Non-pigmented ciliary epithelial cell (primary cell): ENCODE results near the gene ACOX3.

Source experiments
- DNase-seq: peaks from one replicate; pipeline ENCODE4 v3.0.0-alpha.2; 2010; ENCODE audit warnings: low read depth

ACOX3 gene

GRCh38 chr4:8372506-8372905 lies 68.0 kb downstream of the ACOX3 start:
- no peak for DNase-seq

DNA sequence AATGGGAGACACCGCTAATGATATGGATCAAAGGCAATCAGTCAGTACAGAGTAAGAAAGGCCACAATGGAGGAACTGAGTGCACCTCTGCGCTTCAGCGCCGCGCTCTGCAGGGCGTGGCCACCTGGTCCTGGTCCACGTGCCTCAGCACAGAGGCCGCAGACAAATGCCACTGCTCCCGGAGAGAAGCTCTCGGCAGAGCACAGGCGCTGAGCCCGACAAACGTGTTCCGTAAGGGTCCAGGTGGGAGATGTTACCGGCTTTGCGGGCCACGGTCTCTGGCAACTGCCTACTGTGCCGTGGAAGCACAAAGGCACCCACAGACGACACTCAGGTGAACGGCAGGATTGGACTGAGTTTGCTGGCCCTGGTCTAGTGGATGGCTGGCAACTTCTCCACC lies 68.9 kb downstream of the ACOX3 start:
- DNase-seq, result no peak

GRCh38 chr4:8370835-8371595 lies 69.5 kb downstream of the ACOX3 start:
- DNase-seq, result no peak

DNA sequence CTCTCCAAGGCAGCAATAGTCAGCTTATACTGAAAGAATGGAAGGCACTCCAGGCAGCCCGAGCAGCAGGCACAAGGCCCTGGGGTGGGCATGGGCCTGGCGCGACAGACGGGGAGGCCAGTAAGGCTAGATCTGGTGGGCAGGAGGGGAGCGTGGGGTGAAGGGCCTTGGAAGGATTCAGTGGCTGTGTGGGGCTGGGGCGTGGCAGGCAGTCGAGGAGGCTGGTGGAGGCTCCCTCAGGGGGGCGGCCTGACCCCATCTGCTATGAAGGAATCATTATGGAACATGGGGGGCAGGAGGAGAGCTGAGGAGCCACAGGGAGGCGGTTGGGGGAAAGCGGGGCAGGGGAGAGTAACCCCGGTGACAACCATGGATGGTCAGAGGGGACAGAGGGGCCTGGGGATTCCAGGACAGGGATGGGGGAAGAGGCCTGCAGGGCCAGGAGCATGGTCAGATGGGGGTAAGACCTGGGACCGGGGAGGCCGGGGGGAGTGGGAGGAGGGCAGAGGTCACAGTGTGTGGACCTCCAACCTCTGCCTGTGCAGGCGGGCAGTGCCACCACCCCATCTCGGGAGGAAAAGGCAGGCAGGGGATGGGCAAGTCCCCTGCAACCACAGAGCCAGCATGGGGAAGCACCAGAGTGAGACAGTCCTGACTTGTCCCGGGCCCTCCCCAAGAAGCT lies 70.3 kb downstream of the ACOX3 start:
- DNase-seq, result no peak

- DNase-seq, result no peak
Measured at GRCh38 chr4:8369426-8370105, 71.0 kb downstream of the ACOX3 start.

- DNase-seq, result no peak
Measured at GRCh38 chr4:8368998-8369397, 71.5 kb downstream of the ACOX3 start.

DNA sequence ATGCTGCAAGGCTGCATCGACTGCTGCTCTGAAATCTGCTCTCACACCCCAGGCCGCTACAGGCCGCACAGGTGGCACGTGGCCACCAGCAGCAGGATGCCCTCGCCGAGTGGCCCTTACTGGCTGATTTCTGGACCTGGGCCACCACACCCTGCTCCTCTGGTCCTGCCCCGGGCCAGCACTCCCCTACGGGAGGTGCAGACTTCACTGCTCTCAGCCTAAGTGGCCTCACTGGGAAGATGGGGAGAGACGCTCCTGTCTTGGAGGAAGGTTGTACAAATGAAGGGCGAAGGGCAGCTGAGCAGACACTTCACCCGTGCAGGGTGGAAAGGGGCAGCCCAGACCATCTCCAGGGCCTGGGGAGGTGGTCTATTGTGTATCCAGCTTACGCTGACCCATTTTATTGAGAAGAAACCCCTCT lies 72.5 kb downstream of the ACOX3 start:
- no peak for DNase-seq

DNA sequence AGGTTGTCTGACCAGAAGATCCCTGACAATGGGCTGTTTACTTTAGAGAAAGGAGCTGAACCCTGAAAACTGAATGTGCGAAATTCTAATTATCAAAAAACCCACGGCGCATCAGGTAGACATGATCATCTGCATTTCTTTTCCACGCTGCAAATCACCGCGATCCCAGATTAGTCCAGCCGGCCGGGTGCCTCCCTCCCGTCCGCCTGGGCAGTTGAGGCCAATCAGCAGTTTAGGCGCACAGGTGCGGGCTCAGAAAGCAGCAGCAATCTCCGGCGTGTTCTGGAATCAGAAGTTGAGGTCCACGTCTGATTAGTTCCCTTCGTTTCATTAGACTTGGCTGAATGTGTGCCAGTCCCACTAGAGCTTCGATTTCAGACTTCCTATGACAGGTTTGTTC lies 73.9 kb downstream of the ACOX3 start:
- DNase-seq, result no peak

- DNase-seq, result no peak
Measured at GRCh38 chr4:8365951-8366350, 74.6 kb downstream of the ACOX3 start.

- DNase-seq, result no peak
Measured at GRCh38 chr4:8365353-8365752, 75.2 kb downstream of the ACOX3 start.

- DNase-seq, result no peak
Measured at GRCh38 chr4:8364848-8365350, 75.6 kb downstream of the ACOX3 start.

DNA sequence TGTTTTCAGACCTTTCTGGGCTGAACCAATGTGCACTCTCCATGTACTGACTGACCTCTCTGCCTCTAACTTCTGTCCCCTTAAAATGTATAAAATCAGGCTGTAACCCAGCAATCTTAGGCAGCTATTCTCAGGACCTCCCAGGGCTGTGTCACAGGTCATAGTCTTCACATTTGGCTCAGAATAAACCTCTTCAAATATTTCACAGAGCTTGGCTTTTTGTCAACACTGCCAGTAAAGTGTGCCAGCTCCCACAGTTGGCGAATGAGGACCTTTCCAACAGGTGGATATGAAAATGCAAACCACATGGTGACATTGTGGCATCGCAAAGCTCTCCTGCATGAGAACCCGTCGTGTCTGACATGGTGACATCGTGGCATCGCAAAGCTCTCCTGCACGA lies 76.4 kb downstream of the ACOX3 start:
- no peak for DNase-seq

- no peak for DNase-seq
Measured at GRCh38 chr4:8362483-8362882, 78.0 kb downstream of the ACOX3 start.

DNA sequence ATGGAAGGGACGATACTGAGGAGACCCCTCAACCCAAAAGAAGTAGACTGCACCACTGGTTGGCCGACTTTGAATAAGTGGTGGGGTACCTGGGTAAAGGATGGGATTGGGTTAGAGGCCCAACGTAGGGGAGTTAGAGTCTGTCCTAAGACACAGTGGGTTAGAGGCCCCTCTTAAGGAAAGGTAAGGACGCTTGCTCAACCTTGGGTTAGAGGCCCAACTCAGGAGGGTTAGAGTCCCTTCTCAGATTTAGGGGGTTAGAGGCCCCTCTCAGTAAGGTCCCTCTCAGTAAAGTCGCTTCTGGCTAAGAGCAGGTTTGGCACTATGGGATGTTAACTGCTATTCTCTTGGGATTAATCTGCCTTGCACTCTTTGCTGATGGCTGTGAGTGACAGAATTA lies 81.3 kb downstream of the ACOX3 start:
- no peak for DNase-seq

GRCh38 chr4:8356856-8357255 lies 83.7 kb downstream of the ACOX3 start:
- no peak for DNase-seq

- no peak for DNase-seq
Measured at GRCh38 chr4:8355864-8356565, 84.5 kb downstream of the ACOX3 start.

DNA sequence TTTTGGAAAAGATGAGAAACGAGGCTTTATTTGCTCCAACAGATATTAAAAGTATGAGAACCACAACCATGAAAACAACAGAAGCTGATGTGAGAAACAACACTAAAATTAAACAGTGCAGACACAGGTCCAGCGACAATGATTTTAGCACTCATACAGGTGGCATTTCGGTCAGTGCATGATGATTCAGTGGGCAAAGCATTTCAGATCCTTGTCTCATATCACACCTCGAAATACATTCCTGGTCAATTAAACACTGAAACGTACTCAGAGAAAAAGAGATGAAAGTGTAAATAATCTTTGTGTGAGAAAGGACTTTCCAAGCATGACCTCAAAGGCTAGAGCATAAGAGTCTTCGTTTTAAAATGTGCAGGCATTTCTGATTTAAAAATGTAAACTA lies 85.2 kb downstream of the ACOX3 start:
- no peak for DNase-seq

DNA sequence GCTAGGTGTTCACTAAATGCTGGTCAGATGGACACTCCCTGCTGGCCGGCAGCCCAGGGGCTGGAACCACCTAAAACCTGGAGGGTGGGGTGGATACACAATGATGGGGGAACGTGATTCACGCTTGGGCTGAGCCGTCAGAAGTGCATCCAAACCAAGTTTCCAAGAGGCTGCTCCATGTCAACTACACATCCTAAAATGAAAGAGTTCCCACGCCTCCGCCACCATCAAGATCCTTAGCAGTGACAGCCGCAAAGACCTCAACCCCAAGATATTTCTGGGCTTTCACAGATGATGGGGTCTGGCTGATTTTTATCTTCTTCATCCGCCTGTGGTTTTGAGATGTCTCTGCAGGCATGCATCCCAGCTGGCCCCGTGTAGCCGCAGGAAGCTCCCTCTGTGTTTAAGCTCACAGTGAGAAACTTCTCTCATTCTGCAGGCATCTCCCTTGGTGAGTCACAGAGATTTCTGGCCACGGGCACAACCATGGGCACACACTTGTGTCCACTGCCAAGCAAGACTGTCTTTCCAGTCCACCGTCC lies 86.5 kb downstream of the ACOX3 start:
- peak; percentile 63 for DNase-seq

GRCh38 chr4:8353158-8353669 lies 87.3 kb downstream of the ACOX3 start:
- DNase-seq, result no peak

GRCh38 chr4:8352368-8353157 lies 88.0 kb downstream of the ACOX3 start:
- no peak for DNase-seq

DNA sequence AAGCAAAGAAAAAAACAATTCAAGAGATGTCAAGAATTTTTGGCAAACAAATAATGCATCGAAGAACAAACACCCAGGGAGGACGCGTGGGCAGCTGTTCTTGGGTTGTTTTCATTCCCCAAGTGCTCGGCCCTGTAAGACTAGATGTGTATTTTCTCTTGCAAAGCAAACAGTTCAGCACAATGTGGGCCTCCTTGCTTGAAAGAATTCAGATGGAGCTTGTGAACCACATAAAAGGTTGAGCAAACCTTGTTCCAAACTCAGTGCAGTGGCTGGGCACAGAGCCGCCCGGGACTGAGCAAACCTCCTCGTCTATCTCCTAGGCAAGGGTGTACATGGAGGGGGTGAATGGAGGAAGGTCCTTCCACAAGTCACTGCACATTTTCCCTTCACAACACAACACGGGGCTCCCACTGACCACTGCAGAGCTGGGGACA lies 88.6 kb downstream of the ACOX3 start:
- DNase-seq, result no peak
